Caco-2 (cell line): Measurements from ENCODE around the gene ST6GALNAC3. TPM values are rescaled to one million over a fixed set of nuclear protein-coding genes. Genes with fewer than 3 reads are reported as not detected.

Experiments used
- BruUV-seq: library from RNA; stranded (reverse); fragments of 400-500 nt; replicated peaks from 2 replicates; lab custom pipeline; 2021; lab: Mats Ljungman, UMichigan
- CTCF ChIA-PET: fragments of 300-600 bp; sonication (Branson Sonifier 250); formaldehyde crosslinking; loops from one replicate; lab custom pipeline; 2022; ENCODE audit warnings: antibody characterized with exemption; lab: Charles Lee
- POLR2A ChIA-PET: fragments of 300-600 bp; sonication (Branson Sonifier 250); formaldehyde crosslinking; loops from one replicate; lab custom pipeline; 2022; ENCODE audit warnings: antibody characterized with exemption; lab: Charles Lee
- DNase-seq, 2 experiments: peaks; one replicate each; pipeline versions ENCODE4 v3.0.0 to v3.0.0-alpha.2; 2020 to 2022
- H3K27me3 ChIP-seq: replicated peaks from 2 replicates; pipeline ENCODE4 v1.6.0; 2011; ENCODE audit warnings: low read length; ENCODE audit not compliant: control insufficient read depth, insufficient read depth
- H3K36me3 ChIP-seq: 2 replicates; pipeline ENCODE4 v1.5.1; 2011; ENCODE audit warnings: low read length; ENCODE audit not compliant: control insufficient read depth, insufficient read depth
- H3K4me1 ChIP-seq: fragments of 250-450 bp; sonication (Bioruptor Pico); 2 replicates; pipeline ENCODE4 v1.5.1; 2020; ENCODE audit warnings: mild to moderate bottlenecking
- H3K4me3 ChIP-seq: 2 replicates; pipeline ENCODE4 v1.5.1; 2011; ENCODE audit warnings: low read depth, mild to moderate bottlenecking, control low read depth, low read length
- H3K9me3 ChIP-seq: fragments of 250-450 bp; sonication (Bioruptor Pico); 2 replicates; pipeline ENCODE4 v1.5.1; 2020; ENCODE audit warnings: mild to moderate bottlenecking, moderate library complexity
- H3K27ac Mint-ChIP-seq: one replicate; pipeline ENCODE4 v1.8.0; 2022; ENCODE audit warnings: mixed read lengths; ENCODE audit not compliant: unreplicated experiment
- H3K27me3 Mint-ChIP-seq: one replicate; pipeline ENCODE4 v1.8.0; 2022; ENCODE audit warnings: mixed read lengths; ENCODE audit not compliant: insufficient read depth, unreplicated experiment
- H3K36me3 Mint-ChIP-seq: one replicate; pipeline ENCODE4 v1.8.0; 2022; ENCODE audit warnings: mild to moderate bottlenecking, mixed read lengths; ENCODE audit not compliant: insufficient read depth, unreplicated experiment
- H3K4me1 Mint-ChIP-seq: one replicate; pipeline ENCODE4 v1.8.0; 2022; ENCODE audit warnings: low read depth, mixed read lengths; ENCODE audit not compliant: unreplicated experiment
- H3K4me3 Mint-ChIP-seq: one replicate; pipeline ENCODE4 v1.8.0; 2022; ENCODE audit warnings: mild to moderate bottlenecking, moderate library complexity, mixed read lengths; ENCODE audit not compliant: unreplicated experiment
- H3K9me3 Mint-ChIP-seq: one replicate; pipeline ENCODE4 v1.8.0; 2022; ENCODE audit warnings: mixed read lengths; ENCODE audit not compliant: unreplicated experiment
- intact Hi-C: fragments of 100-400 bp; cut with micrococcal nuclease; formaldehyde crosslinking; loops from one replicate; pipeline ENCODE4 v1.10.0; 2022; ENCODE audit not compliant: unreplicated experiment
- total RNA-seq: library from RNA; stranded (reverse); gene quantifications from 2 replicates; pipeline ENCODE4 v1.2.3, GENCODE V29; 2022
- TF ChIP-seq, protein P1 (sequence below), 2 experiments: fragments of 200-600 bp in 1 of 2; IDR thresholded peaks; 1 replicate in 1 of 2; 2 replicates in 1 of 2; pipeline versions ENCODE4 v1.5.1 to v1.8.0; 2011 to 2022; ENCODE audit warnings: antibody characterized with exemption in 1 of 2, control low read depth in 1 of 2, inconsistent platforms in 1 of 2, low read depth in 1 of 2, low read length in 1 of 2, mild to moderate bottlenecking in 1 of 2, moderate library complexity in 1 of 2; ENCODE audit not compliant: insufficient read depth in 1 of 2, severe bottlenecking in 1 of 2, unreplicated experiment in 1 of 2

Gene ST6GALNAC3
- total RNA-seq, 1 experiment from 2014 or later = 16.0 TPM

DNA sequence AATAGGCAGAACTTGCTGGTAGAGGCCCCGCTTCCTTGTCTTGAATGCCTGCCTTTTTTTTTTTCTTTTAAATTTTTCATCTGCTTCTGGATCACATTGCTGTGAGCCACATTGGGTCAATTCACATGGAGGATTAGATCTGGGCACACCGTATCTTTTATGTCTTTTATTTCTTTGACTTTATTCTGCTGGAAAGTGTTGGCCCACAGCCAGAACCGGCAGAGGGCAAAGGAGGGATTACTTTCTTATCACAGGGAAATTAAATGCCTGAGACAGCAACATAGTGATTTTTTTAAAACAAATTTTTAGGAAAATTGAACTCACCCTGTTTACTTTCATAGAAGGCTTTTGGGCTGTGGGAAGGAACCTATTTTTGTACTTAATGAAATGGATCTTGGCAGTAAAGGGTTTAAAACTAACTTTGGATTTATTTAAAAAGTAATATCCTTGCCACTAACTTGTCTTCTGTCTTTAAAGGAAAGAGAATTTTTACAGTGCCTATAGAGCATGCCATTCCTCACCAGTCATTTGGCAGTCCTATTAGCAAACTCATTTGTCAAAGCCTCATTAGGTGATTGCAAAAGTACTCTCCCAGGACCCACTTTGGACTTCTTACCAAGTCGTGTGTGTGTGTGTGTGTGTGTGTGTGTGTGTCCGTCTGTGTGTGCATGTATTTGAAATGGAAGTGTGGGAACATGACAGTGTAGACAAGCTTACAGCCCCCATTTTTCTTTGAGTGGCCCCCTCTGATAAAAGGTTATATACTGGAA lies 68.4 kb downstream of the ST6GALNAC3 start:
- intact Hi-C loops = loop anchor here (5.0 kb wide), 1 partner anchor 151 kb away; no protein-coding TSS in a partner anchor
- DNase-seq = no peak
- H3K4me1 ChIP-seq = no peaks in the 10 kb centered on the region
- Mint-ChIP-seq H3K36me3 (peaks cover 6% of the 10 kb centered on the region), H3K27me3 (no peaks in the 10 kb centered on the region), H3K27ac (no peak overlapping the region), H3K4me1 (peaks cover 9% of the 10 kb centered on the region), H3K4me3 (no peak overlapping the region), H3K9me3 (no peaks in the 10 kb centered on the region)
- ChIA-PET POLR2A (no interaction called here), CTCF (no interaction called here)
- TF ChIP-seq, protein P1, sequence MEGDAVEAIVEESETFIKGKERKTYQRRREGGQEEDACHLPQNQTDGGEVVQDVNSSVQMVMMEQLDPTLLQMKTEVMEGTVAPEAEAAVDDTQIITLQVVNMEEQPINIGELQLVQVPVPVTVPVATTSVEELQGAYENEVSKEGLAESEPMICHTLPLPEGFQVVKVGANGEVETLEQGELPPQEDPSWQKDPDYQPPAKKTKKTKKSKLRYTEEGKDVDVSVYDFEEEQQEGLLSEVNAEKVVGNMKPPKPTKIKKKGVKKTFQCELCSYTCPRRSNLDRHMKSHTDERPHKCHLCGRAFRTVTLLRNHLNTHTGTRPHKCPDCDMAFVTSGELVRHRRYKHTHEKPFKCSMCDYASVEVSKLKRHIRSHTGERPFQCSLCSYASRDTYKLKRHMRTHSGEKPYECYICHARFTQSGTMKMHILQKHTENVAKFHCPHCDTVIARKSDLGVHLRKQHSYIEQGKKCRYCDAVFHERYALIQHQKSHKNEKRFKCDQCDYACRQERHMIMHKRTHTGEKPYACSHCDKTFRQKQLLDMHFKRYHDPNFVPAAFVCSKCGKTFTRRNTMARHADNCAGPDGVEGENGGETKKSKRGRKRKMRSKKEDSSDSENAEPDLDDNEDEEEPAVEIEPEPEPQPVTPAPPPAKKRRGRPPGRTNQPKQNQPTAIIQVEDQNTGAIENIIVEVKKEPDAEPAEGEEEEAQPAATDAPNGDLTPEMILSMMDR (IDR thresholded peaks at IDR 0.05; ENCODE audit: insufficient read depth in 1 of 2, low read depth in 1 of 2, low read length in 1 of 2, severe bottlenecking in 1 of 2, unreplicated experiment in 1 of 2) = no peak
- no peaks in the 10 kb centered on the region for H3K9me3 ChIP-seq
- no peaks in the 10 kb centered on the region for H3K36me3 ChIP-seq
- BruUV-seq = no TSS peak
- no peaks in the 10 kb centered on the region for H3K27me3 ChIP-seq
- no peak overlapping the region for H3K4me3 ChIP-seq

DNA sequence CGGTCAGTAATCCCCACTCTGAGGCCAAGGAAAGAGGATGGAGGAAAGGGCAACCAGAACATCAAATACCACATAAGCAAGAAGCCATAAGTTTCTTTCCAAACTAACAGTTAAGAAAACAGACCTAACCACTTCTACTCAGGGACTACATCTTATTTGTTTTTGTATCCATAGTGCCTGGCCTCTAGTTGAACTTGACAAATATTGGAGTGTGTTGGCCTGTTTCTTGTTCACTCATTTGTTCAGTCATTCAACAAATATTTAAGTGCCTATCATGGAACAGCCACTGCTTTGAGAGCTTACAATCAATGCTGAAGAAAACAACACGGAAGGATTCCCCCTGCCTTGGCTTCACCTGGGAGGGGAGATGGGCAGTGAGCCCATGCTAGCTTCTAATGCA lies 69.7 kb downstream of the ST6GALNAC3 start:
- H3K4me1 Mint-ChIP-seq = peaks cover 9% of the 10 kb centered on the region

DNA sequence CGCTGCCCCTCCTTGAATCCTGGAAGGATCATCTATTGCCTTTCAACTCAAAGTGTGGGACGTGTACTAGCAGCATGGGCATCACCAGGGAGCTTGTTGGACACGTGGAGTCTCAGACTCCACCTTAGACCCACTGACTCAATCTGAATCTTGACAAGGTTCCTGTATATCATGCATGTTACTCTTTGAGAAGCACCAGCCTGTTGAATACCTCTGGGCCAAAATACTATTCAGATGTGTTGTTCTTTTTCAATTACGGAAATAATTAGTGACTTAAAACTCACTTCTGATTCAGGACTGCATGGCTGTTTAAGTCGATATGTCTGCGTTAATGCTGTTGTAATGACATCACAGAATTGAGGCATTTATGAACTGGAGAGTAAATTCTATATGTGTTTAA lies 70.8 kb downstream of the ST6GALNAC3 start:
- no peaks in the 10 kb centered on the region for H3K9me3 ChIP-seq
- peaks cover 3% of the 10 kb centered on the region for H3K4me1 Mint-ChIP-seq
- H3K27ac Mint-ChIP-seq = no peak overlapping the region
- no peaks in the 10 kb centered on the region for H3K4me1 ChIP-seq
- no TSS peak for BruUV-seq
- POLR2A ChIA-PET = no interaction called here
- H3K27me3 Mint-ChIP-seq = no peaks in the 10 kb centered on the region
- H3K27me3 ChIP-seq = no peaks in the 10 kb centered on the region
- H3K9me3 Mint-ChIP-seq = no peaks in the 10 kb centered on the region
- CTCF ChIA-PET = no interaction called here
- H3K36me3 ChIP-seq = no peaks in the 10 kb centered on the region
- no peak overlapping the region for H3K4me3 ChIP-seq
- DNase-seq = no peak
- H3K36me3 Mint-ChIP-seq = peaks cover 6% of the 10 kb centered on the region
- no peak overlapping the region for H3K4me3 Mint-ChIP-seq
- intact Hi-C loops = loop anchor here (2.0 kb wide), 1 partner anchor 237 kb away; no protein-coding TSS in a partner anchor
- TF ChIP-seq, protein P1 (IDR thresholded peaks at IDR 0.05; ENCODE audit: insufficient read depth in 1 of 2, low read depth in 1 of 2, low read length in 1 of 2, severe bottlenecking in 1 of 2, unreplicated experiment in 1 of 2) = no peak

More for the DNA sequence above, 69.7 kb downstream of the ST6GALNAC3 start:
- Mint-ChIP-seq H3K9me3 (no peaks in the 10 kb centered on the region), H3K4me3 (no peak overlapping the region), H3K27me3 (no peaks in the 10 kb centered on the region), H3K36me3 (peaks cover 6% of the 10 kb centered on the region), H3K27ac (no peak overlapping the region)
- Histone ChIP-seq H3K4me1 (no peaks in the 10 kb centered on the region), H3K4me3 (no peak overlapping the region), H3K9me3 (no peaks in the 10 kb centered on the region), H3K27me3 (no peaks in the 10 kb centered on the region), H3K36me3 (no peaks in the 10 kb centered on the region)
- no peak for DNase-seq
- TF ChIP-seq, protein P1 (IDR thresholded peaks at IDR 0.05; ENCODE audit: insufficient read depth in 1 of 2, low read depth in 1 of 2, low read length in 1 of 2, severe bottlenecking in 1 of 2, unreplicated experiment in 1 of 2) = no peak
- ChIA-PET CTCF (no interaction called here), POLR2A (no interaction called here)
- no TSS peak for BruUV-seq
- intact Hi-C loops = loop anchor here (2.0 to 5.0 kb wide), 2 partner anchors 152 to 235 kb away; no protein-coding TSS in a partner anchor
